ENCODE results near the gene OR4D10. TPM values are rescaled to one million over a fixed set of nuclear protein-coding genes. Genes with fewer than 3 reads are reported as not detected.

The OR4D10 gene
- not detected in 2 replicates for total RNA-seq

DNA sequence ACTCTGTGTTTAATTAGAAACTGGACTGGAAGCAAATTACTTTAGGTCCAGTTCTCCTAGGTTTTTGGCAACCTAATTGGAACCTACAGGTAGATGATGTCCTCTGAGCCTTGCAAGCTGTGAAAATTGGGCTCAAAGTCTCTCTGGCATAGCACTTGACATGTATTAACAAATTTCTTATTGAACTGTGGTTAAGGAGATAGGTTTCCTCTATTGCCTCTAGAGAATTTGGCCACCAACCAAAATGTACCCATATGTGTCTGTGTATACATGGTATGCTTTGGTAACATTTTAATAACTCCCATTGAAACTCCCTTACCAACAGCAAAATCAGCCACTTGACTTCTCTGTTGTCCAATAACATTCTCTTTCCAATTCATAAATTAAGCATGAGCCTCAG is at the start of gene OR4D10:
OR4D10 (plus strand) TSS at position 301 of the 400 bp plus-strand sequence. CDS start 4,115 bp downstream, outside the sequence.

DNA sequence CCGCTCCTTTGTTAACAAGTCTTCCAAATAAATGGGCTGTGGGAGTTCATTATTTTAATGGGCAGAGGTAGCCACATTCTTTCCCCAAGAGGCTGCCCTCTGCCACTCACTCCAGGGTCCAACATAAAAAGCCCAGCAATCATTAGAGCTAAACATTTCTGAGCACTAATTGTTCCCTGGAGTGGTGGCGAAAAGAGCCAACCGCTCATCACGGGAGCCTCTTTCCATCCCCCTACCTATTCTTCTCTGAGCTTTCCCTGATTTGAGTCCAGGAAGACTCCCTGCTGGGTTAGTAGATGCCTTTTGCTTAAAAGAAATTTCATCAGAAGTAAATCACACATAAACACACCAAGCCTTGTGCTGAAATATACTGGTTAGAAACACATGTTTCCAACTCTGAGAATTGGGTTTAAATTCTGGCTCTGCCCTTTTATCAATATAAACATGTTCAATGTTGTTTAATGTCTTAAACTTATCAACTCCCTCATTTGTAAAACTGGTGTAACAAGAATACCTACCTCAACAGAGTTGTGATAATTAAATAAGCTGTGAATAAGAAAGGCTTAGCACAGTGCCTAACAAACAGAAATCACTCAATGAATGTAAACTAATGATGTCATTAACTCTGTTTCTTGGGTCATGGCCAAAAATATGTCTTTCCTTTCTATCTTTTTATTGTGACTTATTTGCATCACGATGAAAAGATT is 46.6 kb upstream of the OR4D10 start, which contains the start of gene OR5A2:
OR5A2 (minus strand) TSS at position 53 of the 707 bp plus-strand sequence. CDS start 3,460 bp downstream, outside the sequence.

DNA sequence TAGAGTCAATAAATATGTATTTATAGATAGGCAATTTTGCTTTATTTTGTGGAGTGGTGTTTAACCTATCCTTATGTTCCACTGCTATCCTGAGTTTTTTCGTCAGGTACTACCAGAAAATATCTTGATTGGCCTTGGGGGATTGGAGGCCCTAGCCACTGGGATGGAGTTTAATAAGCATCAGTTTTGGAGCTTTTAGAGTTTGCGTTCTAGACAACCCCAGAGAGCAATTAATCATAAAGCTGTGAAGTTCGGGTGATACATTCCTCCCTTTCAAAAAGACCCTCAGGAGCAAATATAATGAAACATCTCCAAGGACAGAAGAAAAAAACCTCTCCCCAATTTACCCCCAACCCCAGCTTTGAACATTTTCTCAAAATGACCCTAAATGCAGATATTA is 36.9 kb upstream of the OR4D10 start, which contains the start of gene OR5A1:
OR5A1 (plus strand) TSS at position 301 of the 400 bp plus-strand sequence. CDS start 6,700 bp downstream, outside the sequence.

DNA sequence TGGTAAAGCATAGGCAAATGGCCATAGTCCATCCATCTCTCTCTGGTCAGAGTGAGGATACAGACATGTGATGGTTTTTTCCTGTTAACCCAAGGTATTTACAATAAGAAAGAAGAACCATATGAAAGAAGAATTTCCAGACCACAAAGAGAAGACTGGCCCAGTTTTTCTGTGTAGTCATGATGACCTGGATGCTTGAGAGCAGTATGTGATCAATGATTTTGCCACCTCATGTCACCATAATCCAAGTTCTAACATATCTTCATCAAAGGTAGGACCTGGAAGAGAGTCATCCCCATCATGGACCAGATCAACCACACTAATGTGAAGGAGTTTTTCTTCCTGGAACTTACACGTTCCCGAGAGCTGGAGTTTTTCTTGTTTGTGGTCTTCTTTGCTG is 16.5 kb upstream of the OR4D10 start, which contains the start of gene OR4D6:
OR4D6 (plus strand) TSS at position 301 of the 400 bp plus-strand sequence; CDS start at position 301, 0 bp downstream.

DNA sequence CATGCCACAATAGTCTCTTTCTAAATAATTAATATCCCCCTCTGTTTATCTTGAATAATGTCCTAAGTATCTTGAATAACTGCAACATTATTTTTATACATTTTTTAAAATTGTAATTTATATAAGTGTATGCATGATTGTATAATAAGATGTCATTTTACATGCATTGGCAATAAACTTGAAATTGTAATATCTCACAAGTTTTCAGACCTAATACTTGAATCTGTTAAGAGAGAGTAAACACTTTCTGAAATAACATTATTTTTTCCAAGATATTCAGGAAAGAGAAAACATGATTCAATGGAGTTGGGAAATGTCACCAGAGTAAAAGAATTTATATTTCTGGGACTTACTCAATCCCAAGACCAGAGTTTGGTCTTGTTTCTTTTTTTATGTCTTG is 30.2 kb downstream of the OR4D10 start, which contains the start of gene OR4D11:
OR4D11 (plus strand) TSS at position 301 of the 400 bp plus-strand sequence; CDS start at position 301, 0 bp downstream.

DNA sequence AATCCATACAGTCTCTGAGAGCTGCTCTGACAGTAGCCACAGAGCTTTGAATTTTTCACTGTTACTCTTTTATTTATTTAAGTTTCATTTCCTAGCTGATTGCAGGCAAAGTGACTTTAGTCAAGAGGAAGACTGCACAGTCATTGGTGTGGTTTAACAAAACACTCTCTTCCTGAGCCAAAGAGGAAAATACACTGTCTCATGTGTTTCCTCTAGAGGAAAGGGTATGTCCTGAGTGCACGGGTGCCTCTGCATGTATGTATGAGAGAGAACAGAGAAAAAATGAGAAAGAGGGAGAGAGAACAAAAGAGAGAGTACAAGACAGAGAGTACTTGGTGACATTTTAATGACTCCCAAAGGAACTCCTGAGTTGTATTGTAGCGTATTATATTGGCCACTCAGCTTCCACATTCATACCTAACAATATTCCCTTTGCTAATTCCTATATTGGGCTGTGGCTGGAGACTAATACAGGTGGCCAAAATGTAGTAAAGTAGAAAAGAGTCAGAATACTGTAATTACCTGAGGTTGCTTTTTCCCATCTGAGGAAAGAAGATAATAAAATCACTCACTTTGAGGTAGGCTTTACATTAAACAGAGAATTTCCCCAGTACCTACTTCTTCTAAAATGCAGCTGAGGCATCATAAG is 38.0 kb downstream of the OR4D10 start, which contains the start of gene OR4D9:
OR4D9 (plus strand) TSS at position 599 of the 649 bp plus-strand sequence. CDS start 3,374 bp downstream, outside the sequence.

Other genes starting within 250 kb of the OR4D10 start
- not detected in 2 replicates for gene OR5AN1, start 114.4 kb upstream of the OR4D10 start, total RNA-seq
- not detected in 2 replicates for gene OR5A2, start 46.9 kb upstream of the OR4D10 start, total RNA-seq
- not detected in 2 replicates for gene OR5A1, start 36.8 kb upstream of the OR4D10 start, total RNA-seq
- gene OR4D6, start 16.4 kb upstream of the OR4D10 start, total RNA-seq: not detected in 2 replicates
- not detected in 2 replicates for gene OR4D11, start 30.3 kb downstream of the OR4D10 start, total RNA-seq
- not detected in 2 replicates for gene OR4D9, start 38.2 kb downstream of the OR4D10 start, total RNA-seq
- 55.5 and 56.4 TPM in 2 replicates for gene OSBP, start 142.5 kb downstream of the OR4D10 start, total RNA-seq
- gene PATL1, start 195.7 kb downstream of the OR4D10 start, total RNA-seq: 6.8 and 17.7 TPM in 2 replicates
- gene OR10V1, start 240.5 kb downstream of the OR4D10 start, total RNA-seq: not detected in 2 replicates